ENCODE data around the gene FGF14.

The FGF14 gene

GRCh38 chr13:102212729-102213128, 189.1 kb downstream of the FGF14 start:
- TF ChIP-seq CTCF (conservative IDR thresholded peaks at IDR 0.05; ENCODE audit: low read length), result no peak
- no peak overlapping the region for H3K4me3 ChIP-seq (ENCODE audit: low read length)
- DNase-seq (ENCODE audit: low read depth), result no peak

DNA sequence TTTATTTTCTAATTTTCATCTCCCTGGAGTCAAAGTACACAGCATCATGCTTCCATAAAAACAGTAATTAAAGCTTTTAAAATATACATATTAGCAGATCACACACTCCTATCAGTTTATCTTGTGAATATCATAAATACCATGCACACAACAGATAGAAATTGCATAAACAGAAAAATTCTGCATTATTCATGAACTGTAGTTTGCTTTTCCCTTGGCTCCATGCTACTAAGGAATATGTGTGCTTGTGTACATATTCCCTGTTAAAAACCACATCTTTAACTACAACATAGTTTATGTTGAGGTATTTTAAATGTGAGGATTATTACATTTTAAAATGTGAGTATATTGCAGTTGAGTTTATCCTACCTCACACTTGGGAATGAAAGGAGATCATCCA, 193.5 kb downstream of the FGF14 start:
- no peak overlapping the region for H3K4me3 ChIP-seq (ENCODE audit: low read length)
- DNase-seq (ENCODE audit: low read depth), result no peak
- TF ChIP-seq CTCF (conservative IDR thresholded peaks at IDR 0.05; ENCODE audit: low read length), result no peak

DNA sequence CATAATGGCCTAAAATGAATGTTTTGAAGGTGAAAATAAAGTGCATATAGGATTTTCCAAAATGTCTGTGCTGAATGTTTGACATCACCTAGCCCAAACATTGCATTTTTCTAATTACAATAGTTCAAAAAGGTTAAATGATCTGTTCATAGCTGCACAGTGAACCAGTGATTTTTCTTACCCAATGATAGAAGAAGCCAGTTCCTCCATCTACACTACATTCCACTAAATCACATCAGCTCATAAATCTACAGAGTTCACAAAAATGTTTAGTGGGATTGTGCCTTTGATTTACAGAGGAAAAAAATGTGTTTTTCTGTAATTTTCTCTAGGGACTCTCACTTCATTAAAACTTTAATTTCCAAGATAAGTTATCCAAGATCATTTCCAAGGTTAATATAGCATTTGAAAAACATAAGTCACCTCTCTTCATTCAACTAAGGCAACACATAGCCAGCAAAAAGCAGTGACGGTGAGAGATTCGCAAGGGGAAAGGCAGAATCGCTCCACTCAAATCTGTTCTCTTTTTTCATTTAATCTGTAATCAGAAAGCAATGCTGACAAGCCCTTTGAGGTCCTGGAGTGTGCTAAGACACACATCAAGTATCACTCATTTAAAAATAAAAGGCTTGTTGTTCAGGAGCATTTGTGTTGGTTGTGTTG, 194.0 kb downstream of the FGF14 start:
- no peak for DNase-seq (ENCODE audit: low read depth)
- H3K4me3 ChIP-seq (ENCODE audit: low read length), result no peak overlapping the region
- no peak for TF ChIP-seq CTCF (conservative IDR thresholded peaks at IDR 0.05; ENCODE audit: low read length)

- DNase-seq (ENCODE audit: low read depth), result no peak
- no peak overlapping the region for H3K4me3 ChIP-seq (ENCODE audit: low read length)
- no peak for TF ChIP-seq CTCF (conservative IDR thresholded peaks at IDR 0.05; ENCODE audit: low read length)
Observed at GRCh38 chr13:102203718-102204117, 198.1 kb downstream of the FGF14 start.

DNA sequence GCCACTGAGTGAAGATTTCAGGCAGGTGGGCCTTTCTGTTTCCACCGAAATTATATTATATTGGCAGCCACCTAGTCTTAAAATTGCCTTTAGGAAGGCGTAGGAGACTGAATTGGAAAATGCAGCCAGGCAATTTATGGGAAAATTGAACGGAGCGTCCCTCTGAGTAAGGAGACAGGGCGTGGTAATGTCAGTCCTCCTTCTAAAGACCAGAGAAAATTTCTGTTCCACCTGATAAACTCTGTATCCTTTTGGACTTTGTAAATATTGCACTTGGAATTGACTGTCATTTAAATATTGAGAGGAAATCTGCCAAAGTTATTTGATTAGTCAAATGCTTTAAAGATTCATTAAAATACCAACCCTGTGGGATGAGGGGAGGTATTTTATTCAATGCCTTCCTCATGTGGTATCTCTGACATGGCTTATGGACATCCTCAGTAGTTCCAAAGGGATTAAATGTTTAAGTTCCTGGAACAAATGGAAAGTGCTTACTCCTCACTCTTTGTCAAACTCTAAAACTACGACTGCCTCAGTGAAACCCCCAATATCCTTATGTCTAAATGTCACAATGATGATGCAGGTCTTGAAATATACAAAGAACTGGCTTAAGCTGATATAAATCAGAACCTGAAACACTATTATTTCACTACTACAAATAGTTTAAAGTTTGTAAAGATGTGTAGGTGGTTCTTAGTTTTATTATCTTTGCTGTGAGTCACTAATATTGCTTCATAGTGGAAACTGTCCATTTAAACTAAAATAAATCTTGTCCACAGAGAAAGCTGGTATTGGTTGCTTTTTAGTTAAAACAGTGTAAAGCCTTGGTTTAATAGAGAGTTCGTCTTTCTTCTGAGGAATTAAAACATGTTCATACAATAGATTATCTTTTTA, 203.2 kb downstream of the FGF14 start:
- DNase-seq (ENCODE audit: low read depth), result no peak
- TF ChIP-seq CTCF (conservative IDR thresholded peaks at IDR 0.05; ENCODE audit: low read length), result no peak
- H3K4me3 ChIP-seq (ENCODE audit: low read length), result no peak overlapping the region

DNA sequence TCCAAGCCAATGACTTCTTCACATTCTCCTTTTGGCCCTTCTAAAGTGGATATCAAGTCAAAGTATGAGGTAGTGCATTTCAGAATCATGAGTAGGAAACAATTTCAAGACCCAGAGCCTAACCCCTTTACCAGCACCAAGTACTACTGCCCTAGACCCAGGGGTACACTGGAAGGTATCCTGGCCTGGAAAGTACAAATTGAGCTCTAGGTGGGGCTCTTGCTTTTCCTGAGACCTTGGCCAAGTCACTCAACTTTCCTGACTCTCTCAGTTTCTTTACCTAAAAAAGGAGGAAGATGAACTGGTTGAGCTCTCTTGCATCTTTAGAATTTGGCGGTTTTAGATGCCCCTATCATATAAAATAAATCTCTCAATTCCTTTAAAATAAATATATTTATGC, 204.7 kb downstream of the FGF14 start:
- TF ChIP-seq CTCF (conservative IDR thresholded peaks at IDR 0.05; ENCODE audit: low read length), result 0 out of 2 replicates have a peak, but pooled peaks have one; percentile 10
- no peak overlapping the region for H3K4me3 ChIP-seq (ENCODE audit: low read length)
- no peak for DNase-seq (ENCODE audit: low read depth)
